ENCODE results near the gene PPA2. TPM values are rescaled to one million over a fixed set of nuclear protein-coding genes. Genes with fewer than 3 reads are reported as not detected.

PPA2 gene
- total RNA-seq, 1 experiment from 2014 or later, result 76.4 TPM

DNA sequence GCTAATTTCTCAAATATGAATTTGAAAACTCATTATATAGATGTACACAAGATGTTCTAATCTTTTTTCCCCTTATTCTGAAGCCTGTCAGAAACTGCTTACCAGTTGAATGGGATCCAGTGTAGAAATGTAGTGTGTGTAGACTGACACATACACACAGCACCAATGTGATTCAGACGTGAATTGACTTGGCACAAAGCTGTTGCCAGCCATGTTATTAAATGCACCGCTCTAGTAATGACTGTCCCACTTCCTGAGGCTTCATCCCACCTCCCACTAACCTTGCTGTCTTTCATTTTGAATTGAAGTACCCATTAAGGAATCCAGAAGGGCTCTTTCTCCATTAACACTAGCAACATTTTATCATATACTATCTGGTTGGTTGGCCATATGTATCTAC lies 146.6 kb downstream of the PPA2 start:
- TF ChIP-seq, protein P1, sequence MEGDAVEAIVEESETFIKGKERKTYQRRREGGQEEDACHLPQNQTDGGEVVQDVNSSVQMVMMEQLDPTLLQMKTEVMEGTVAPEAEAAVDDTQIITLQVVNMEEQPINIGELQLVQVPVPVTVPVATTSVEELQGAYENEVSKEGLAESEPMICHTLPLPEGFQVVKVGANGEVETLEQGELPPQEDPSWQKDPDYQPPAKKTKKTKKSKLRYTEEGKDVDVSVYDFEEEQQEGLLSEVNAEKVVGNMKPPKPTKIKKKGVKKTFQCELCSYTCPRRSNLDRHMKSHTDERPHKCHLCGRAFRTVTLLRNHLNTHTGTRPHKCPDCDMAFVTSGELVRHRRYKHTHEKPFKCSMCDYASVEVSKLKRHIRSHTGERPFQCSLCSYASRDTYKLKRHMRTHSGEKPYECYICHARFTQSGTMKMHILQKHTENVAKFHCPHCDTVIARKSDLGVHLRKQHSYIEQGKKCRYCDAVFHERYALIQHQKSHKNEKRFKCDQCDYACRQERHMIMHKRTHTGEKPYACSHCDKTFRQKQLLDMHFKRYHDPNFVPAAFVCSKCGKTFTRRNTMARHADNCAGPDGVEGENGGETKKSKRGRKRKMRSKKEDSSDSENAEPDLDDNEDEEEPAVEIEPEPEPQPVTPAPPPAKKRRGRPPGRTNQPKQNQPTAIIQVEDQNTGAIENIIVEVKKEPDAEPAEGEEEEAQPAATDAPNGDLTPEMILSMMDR (conservative IDR thresholded peaks at IDR 0.05), result no peak
- Mint-ChIP-seq H3K4me1 (peaks cover 2 to 7% of the 10 kb centered on the region in 2 experiments; a peak in 3 of 4 replicates), H3K36me3 (ENCODE audit: insufficient read depth in 1 of 3, low read depth in 3 of 3) (no peaks in the 10 kb centered on the region; a peak in 1 of 7 replicates), H3K4me3 (no peak overlapping the region), H3K9me3 (no peaks in the 10 kb centered on the region), H3K27ac (no peak overlapping the region), H3K27me3 (ENCODE audit: low read depth) (peaks cover 2% of the 10 kb centered on the region; the same call in 1 of the 2 replicates)
- H3K4ac ChIP-seq (ENCODE audit: low read depth, low read length), result no peak overlapping the region
- H3K18ac ChIP-seq (ENCODE audit: insufficient read length, low read depth, low read length), result no peak overlapping the region
- no peak overlapping the region for H3K9ac ChIP-seq (ENCODE audit: extremely low read depth, insufficient read length, low read length)
- no peaks in the 10 kb centered on the region for H3K23me2 ChIP-seq (ENCODE audit: insufficient read length, low read depth, low read length, poor library complexity, severe bottlenecking)
- H4K5ac ChIP-seq (ENCODE audit: insufficient read length, low read depth, low read length), result no peak overlapping the region
- H3K79me1 ChIP-seq (ENCODE audit: insufficient read depth, low read depth, low read length, poor library complexity, severe bottlenecking), result no peaks in the 10 kb centered on the region
- H4K91ac ChIP-seq (ENCODE audit: insufficient read length, low read depth, low read length), result no peak overlapping the region
- no CpG with 5 or more reads among the region's 2 CpGs for WGBS (ENCODE audit: extremely low coverage, insufficient read length, low lambda C conversion rate)
- no peak overlapping the region for H3K27ac ChIP-seq (ENCODE audit: insufficient read length, low read depth, low read length)
- H3K56ac ChIP-seq (ENCODE audit: insufficient read length, low read depth, low read length), result no peak overlapping the region
- no peak overlapping the region for H2BK5ac ChIP-seq (ENCODE audit: insufficient read length, low read length)
- H3K79me2 ChIP-seq (ENCODE audit: insufficient read depth, low read length), result no peaks in the 10 kb centered on the region
- no peaks in the 10 kb centered on the region for H4K20me1 ChIP-seq (ENCODE audit: control insufficient read depth, insufficient read depth, insufficient read length)
- H3K9me3 ChIP-seq (ENCODE audit: control insufficient read depth, low read depth, low read length), result no peaks in the 10 kb centered on the region
- no peak overlapping the region for H2BK20ac ChIP-seq (ENCODE audit: low read depth, low read length, poor library complexity, severe bottlenecking)
- H3K23ac ChIP-seq (ENCODE audit: insufficient read length, low read depth, low read length), result no peak overlapping the region
- H3K4me1 ChIP-seq (ENCODE audit: insufficient read depth, low read length), result no peaks in the 10 kb centered on the region; the same call in 1 of the 2 replicates
- no peak overlapping the region for H2BK120ac ChIP-seq (ENCODE audit: low read depth, low read length, poor library complexity, severe bottlenecking)
- H3K27me3 ChIP-seq (ENCODE audit: insufficient read depth, low read length), result no peaks in the 10 kb centered on the region
- no peak overlapping the region for H3K14ac ChIP-seq (ENCODE audit: insufficient read depth, low read length)
- no peak overlapping the region for H2BK15ac ChIP-seq (ENCODE audit: low read depth, low read length)
- no peak overlapping the region for H2AK5ac ChIP-seq (ENCODE audit: insufficient read length, low read length)
- H2BK12ac ChIP-seq (ENCODE audit: insufficient read length, low read depth, low read length), result no peak overlapping the region
- no peak for DNase-seq
- no peak overlapping the region for H3T11ph ChIP-seq (ENCODE audit: low read length)
- H2AFZ ChIP-seq (ENCODE audit: low read length), result no peak overlapping the region
- no peak overlapping the region for H4K8ac ChIP-seq (replicated peaks; ENCODE audit: insufficient read length, low read depth, low read length)
- no peak overlapping the region for H3K4me2 ChIP-seq (ENCODE audit: insufficient read depth, insufficient read length, low read length)

Other genes with a start within 250 kb of the PPA2 start
- not detected in 2 replicates for gene ARHGEF38, start 78.6 kb upstream of the PPA2 start, total RNA-seq (2021)
- 14.5 and 15.6 TPM in 2 replicates for gene INTS12, start 234.6 kb upstream of the PPA2 start, total RNA-seq (2021)
- gene GSTCD, start 234.7 kb upstream of the PPA2 start, total RNA-seq (2021), result 16.2 and 17.9 TPM in 2 replicates

Measured in H9 (cell line).